GM12892 (cell line): ENCODE measurements around the gene TMEM184C.

Experiments
- POLR2A ChIP-seq: IDR thresholded peaks from 2 replicates; pipeline ENCODE4 v1.6.1; 2011; ENCODE audit warnings: low read depth, low read length, control low read depth
- POLR2AphosphoS5 ChIP-seq: IDR thresholded peaks from 2 replicates; pipeline ENCODE4 v1.6.1; 2011; ENCODE audit warnings: low read depth, low read length, control low read depth
- TAF1 ChIP-seq: IDR thresholded peaks from 2 replicates; pipeline ENCODE4 v1.6.1; 2011; ENCODE audit warnings: low read depth, mild to moderate bottlenecking, control low read depth, low read length, borderline replicate concordance

DNA sequence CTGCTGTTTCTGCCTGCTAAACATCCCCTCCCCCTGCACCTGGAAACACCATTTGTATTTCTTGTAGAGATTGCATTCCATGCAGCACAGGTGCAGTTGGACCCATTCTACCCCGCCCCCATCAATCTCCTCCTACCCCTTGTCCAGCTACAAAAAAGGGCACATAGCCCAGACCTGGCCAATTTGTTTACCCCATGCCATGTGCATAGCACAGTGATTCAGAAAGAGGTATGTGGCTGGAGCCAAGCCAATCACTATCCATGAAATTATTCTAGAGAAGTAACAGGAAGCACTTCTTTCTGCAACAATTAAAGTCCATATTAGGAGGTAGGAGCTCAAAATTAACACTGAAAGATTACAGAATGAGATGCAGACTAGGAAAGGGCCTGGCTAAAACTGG is 20.2 kb upstream of the TMEM184C start:
- no peak for TF ChIP-seq POLR2A
- TF ChIP-seq TAF1 = no peak
- no peak for TF ChIP-seq POLR2AphosphoS5
